Stimulated activated naive CD4-positive, alpha-beta T cell treated with Interleukin-2 at 50 U/mL for 16 hours (primary cell): ENCODE measurements around the gene ABRACL.
"Not testable (repeated sequence)": the region's sequence is repeated elsewhere in the genome, so short reads cannot be mapped to it uniquely, and the experiment has no call there.

Source experiments
- DNase-seq: peaks from one replicate; lab custom pipeline; 2025; lab: John Stamatoyannopoulos, UW

Gene ABRACL

DNA sequence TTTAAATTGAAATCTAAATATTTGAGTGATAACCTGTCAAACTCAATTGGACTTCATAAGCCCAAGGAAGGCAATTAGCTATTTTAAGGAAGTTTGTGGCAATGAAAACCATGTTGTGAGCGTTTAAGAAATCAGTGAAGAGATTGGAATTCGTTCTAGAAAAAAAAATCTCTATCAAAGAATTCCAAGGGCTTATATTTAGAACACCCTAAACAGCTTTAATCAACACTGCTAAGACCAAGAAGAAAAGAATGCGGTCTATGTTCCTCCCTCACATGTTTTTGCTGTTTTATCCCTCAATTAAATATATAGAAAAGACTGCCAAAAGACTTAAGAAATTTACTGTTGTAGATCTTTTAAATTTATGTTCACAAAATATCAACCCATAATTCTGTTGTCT, 16.6 kb upstream of the ABRACL start:
- no peak for DNase-seq

DNA sequence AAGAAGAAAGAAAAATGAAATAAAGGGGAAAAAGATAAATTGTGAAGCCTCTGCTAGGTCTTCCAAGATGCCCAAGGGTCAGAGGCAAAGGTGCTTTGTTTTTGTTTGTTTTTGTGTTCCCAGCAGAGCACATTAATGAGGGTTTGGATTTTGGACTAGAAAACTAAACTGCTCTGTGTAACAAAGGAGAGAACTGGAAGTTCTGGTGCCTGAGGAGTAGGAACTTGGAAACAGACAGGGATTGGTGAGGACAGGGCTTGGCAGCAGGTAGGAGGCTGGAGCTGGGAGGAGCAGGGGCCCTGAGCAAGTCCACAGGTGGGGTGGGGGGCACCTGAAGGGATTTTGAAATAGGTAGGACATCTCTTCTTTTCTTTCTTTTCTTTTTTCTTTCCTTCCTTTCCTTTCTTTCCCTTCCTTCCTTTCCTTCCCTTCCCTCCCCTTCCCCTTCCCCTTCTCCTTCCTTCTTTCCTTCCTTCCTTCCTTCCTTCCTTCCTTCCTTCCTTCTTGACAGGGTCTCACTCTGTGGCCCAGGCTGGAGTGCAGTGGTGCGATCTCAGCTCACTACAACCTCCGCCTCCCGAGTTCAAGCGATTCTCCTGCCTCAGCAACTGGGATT, 15.3 kb upstream of the ABRACL start:
- no peak for DNase-seq

DNA sequence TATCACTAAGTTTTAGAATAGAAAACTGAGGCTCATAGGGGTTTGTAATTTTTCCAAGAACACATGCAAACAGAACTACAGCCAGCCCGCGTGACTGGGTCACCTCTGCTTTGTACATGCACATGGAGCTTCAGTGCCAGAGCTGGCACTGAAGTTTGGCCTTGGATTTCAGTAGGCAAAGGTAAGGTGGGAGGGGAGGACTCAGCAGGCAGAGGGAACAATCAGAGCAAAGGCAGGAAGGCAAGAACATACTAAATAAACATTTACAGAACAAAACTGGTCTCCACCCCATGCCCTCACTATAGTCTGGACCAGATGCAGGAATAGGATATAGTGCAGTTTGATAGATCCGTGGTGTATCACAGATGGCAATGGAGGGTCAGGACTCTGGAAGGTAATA, 13.6 kb upstream of the ABRACL start:
- no peak for DNase-seq

DNA sequence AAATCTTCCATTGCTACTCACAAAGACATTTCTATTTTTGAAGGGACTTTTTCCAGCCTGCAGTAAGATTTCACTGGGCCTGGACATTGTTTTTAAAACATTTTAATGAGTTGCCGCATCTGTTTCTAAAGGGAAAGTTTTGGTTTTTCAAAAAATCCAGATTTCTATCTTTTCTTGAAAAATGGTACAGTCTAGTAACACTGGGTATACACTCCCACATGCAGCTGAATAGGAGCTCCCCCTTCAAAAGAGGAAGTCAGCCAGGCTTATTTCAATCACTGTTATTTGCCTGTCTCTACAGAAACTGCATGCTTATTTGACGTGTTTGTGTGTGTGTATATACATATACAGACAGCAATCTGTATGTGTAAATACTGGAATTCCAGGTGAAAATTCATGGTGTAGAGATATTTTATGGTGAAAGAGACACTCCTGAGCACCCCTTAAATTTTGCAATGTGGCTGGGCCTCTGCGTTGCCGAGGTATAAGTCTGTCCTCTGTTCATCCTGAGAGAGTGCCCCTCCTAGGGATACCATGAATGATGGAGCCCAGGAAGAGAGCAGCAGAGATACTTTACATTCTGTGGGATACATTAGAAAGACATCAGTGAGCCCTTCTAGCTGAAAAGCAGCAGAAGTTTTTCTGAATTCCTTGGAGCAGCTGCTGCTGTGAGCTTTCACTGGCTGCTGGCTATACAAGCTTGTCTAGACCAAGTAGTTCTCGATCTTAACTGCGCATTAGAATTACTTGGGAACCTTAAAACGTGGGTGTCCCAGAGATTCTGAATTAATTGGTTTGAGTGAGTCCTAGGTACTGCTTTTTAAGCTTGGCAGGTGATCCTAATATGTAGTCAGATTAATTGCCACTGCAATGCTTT, 12.0 kb upstream of the ABRACL start:
- no peak for DNase-seq

DNA sequence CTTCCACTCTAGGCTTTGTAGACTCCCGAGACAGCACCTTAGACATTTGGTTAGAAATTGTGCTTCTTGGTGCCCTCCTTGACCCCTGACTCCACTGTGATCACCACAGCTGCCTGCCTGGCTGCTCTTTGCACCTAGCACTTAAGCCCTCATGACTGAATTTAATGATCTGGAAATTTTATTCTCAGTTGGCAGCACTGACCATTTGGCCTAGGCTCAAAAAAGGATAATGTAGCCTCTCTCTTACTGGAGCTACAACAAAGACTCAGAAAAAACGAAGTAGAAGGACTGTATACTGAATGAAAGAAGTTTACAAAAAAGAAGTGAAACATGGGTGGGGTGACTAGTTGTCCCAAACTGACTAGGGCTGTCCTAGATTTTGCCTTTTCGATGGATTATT, 11.3 kb upstream of the ABRACL start:
- DNase-seq, result no peak

DNA sequence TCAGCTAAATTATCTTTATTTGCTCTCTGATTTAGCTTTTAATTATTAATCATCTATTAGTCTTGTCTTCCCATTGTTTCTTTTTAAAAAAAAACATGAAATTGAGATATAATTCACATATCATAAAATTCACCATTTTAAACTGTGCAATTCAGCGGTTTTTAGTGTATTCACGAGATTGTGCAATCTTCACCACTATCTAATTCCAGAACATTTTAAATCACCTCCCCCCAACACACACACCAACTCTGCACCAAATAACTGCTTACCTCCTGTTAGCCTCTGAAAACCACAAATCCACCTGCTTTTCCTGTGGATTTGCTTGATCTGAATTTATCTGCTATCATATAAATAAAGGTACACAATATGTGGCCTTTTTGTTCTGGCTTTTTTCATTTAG, 8.8 kb upstream of the ABRACL start:
- DNase-seq, result no peak

DNA sequence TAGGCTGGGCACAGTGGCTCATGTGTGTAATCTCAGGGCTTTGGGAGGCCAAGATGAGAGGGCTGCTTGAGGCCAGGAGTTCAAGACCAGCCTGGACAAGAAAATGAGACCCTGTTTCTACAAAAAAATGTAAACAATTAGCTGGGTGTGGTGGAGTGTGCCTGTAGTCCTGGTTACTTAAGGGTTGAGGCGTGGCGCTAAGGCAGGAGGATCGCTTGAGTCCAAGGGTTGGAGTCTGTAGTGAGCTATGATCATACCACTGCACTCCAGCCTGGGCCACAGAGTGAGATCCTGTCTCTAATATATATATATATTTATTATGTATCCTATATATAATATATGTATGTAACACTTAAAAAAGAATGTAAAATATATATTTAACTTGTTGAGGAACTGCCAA, 7.9 kb upstream of the ABRACL start:
- no peak for DNase-seq

DNA sequence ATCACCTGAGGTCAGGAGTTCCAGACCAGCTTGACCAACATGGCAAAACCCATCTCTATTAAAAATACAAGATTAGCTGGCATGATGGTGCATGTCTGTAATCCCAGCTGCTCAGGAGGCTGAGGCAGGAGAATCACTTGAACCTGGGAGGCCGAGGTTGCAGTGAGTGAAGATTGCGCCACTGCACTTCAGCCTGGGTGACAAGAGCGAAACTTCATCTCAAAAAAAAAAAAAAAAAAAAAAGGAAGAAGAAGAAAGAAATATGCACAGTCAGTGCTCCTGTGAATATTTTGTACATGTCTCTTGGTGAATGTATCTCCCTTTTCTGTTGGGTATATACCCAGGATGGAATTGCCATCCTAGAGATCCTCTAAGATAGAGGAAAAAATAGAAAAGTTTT, 3.1 kb upstream of the ABRACL start:
- DNase-seq, result not testable (repeated sequence)

DNA sequence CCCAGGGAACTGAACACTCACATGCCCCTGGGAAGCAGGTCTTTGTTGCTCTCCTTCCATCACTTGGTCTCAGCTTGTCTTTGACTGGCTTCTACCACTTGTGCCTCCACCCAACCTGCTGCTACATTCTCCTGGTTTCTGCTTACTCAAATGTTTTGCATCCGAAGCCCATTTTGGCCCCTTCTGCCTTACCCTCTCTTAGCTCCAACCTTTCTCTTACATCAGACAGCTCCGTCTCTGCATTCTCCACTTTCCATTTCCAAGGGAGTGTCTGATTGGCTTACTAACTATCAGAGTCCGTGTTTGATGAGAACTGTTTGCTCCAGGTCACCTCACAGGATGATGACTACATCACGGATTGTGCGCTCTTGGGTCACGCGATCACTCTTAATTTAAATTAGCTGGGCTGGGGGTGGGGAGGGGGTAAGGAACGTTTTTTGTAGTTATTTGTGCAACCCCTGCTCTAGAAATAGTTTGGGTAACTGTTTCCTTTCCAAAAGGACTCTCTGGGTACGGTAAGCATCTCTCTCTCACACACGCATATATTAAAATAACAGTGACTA, 844 bp upstream of the ABRACL start:
- peak; percentile 56 for DNase-seq

DNA sequence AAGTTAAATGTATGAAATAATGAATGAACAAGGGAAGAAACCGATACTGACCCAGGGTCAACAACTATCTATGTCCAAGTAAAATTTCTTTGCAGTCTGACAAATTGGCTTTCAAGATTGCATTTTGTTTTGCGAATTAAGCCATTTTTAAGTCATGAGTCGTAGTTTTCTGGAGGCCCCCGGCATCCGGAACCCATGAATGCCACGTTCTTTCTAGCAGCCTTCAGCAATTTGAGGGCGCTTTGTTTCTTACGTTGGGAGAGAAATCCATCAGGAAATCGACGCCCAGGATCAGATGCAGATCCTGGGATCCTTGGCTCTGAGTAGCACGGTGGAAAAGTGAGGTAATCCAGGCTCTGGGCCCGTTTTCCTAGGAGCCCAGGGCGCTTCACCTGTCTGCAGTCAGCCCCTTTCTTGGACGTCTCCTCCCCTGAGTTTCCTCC, 309 bp upstream of the ABRACL start:
- DNase-seq, result peak; percentile 47

DNA sequence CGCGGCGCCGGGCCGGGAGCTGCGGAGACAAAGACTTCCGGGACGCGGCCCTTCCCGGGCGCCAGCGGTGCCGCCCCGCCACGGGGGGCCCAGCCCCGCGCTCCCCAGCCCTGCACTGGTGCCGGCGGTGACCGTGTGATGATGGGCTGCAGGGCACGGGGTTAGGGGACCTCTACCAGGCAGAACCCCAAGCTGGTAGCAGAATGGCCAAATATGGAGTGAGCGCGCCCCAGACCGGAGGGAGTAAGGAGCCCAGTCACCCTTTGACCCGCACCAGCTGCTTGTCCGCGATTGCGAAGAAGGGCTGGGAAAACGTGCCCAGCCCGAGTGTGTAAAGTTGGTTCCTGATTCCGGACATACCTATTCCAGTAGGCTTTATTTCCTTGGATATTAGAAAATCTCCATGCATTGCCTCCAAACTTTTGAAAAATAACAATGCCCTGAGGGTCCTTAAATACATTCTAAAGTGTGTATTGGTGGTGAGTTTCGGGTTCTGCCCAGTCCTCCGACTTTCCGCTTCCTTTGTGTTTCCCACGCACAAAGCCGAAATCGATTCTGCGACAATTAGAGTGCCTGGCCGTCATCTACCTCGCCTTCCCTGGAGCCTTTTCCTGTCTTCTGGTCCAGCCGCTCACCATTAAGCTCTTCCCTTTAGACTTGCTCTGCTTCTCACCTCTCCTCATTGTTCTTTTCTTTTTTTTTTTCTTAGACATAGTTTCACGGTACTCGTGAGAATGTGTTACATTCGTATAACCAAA, 1.1 kb downstream of the ABRACL start:
- DNase-seq, result peak; percentile 9

DNA sequence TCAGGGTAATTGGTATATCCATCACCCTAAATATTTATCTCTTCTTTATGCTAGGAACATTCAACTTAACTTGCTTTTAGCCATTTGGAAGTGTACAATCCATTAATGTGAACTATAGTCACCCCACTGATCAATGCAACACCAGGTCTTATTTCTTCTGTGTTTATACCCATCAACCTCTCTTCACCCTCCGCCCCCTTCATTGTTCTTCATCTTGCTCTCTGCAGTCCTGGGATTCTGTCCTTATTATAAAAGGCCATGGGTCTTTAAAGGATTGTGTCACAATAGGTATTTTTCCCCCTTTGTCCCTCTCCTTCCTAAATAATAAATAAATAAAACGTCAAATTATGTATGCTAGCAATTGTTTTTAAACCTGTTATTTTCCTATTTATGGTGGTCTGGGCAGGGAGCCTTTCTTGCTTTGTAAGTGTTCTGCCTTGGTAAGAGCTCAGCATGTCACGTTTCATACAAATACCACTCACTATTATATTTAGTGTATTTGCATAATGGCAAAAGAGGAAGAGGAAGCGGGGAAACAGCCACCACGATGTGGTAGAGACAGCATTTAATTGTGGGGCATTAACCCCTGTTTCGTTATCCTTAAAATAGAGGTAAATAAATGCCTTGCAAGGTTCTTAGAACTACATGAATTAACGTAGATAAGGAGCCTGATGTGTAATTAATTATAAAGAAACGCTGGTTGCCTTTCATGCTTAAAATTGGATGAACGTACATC, 1.9 kb downstream of the ABRACL start:
- no peak for DNase-seq

DNA sequence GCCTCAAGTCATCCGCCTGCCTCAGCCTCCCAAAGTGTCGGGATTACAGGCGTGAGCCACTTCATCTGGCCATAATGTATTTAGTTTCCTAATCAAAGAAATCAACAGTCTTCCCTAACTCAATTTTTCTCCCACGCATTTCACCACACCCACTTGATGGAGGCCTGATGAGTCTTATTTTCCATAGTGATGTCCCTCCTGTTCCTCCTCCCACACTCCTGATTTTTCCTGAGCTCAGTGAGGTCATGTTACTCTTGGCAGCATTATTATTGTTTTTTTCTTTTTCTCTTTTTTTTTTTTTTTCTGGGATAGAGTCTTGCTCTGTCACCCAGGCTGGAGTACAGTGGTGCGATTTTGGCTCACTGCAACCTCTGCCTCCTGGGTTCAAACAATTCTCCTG, 8.9 kb downstream of the ABRACL start:
- DNase-seq, result no peak

DNA sequence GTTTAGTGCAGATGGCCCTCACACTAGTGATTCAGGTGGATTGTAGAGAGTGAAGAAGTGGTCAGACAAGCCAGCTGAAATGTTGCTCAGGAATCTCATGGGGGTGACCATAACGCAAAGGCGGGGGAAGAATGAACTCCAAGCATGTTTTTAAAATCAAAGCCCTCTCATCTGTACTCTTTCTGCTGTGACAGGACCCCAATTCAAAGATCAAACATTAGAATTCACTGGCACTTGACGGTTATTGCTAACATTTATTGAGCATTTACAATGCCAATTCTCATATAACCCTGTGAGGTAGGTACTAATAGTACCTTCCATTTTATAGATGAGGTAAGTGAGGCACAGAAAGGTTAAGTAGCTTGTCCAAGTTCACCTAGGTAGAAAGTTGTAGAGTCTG, 15.7 kb downstream of the ABRACL start:
- DNase-seq, result no peak

DNA sequence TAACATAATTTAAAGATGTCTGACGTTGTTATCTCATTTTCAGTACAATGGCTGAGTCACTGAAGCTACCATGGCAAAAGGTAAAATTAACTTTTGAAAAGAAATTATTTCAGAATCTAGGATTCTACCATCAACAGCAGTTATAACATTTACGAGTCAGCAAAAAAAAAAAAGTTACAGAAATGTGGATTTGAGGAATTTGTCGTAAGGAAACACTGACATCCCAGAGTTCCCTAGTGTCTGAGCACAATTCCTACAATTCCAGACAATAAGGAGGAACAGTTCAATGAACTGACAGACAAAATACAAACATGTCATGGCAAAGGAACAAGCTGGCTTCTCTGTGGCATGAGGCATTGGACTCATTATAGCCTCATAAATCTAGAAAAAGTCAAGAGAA, 19.1 kb downstream of the ABRACL start:
- no peak for DNase-seq

DNA sequence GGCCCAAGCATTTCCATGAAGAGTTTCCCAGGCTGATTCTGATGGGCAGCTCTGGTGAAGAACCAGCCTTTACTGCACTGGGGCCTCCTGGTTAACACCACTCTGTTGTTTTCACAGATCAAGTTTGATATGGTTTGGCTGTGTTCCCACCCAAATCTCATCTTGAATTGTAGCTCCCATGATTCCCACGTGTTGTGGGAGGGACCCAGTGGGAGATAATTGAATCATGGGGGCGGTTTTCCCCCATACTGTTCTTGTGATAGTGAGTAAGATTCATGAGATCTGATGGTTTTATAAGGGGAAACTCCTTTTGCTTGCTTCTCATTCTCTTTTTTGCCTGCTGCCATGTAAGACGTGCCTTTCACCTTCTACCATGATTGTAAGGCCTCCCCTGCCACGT, 20.4 kb downstream of the ABRACL start:
- not testable (repeated sequence) for DNase-seq

DNA sequence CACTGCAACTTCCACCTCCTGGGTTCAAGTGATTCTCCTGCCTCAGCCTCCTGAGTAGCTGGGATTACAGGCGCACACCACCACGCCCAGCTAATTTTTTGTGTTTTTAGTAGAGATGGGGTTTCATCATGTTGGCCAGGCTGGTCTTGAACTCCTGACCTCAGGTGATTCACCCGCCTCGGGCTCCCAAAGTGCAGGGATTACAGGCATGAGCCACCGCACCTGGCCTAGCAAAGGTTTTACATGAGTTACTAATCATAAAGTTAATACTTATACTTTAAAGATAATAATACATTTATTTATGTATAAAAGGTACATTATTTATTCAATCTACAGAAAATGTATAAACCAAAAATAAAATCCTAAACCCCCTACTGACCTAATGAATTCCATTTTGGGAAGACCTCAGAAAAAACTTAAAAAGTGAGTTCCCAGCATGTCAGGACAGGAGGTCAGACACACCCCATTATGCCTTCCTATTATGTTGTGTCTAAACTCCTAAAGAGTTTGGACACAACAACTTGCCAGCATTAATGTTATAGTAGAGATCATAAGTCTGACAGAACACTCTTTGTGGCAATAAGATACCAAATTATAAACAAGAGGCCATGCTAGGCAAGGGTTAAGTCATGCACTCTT, 21.7 kb downstream of the ABRACL start:
- DNase-seq, result not testable (repeated sequence)

DNA sequence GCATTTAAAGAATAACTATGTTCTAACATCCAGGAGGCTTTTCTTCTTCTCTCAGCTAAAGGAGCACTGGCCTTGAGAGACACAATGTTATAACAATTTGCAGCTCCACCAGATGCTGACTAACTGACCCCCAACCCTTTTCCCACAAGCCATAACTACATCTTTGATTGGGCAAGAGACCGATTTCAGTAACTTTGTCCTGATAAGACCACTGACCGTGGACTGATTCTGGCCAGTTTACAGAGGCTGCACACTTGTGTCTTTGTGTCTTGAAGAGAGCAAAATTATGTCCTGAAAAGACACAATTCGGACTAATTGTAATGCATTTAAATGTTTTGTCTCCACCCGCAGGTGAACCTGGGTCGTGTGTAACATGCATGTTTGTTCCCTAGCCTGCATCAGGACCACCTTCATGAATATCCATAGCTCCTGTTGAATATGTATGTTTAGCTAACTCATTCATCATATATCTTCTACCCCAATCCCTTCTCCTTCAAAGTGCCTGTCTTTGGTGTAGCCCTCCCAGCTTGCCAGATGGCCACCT, 22.3 kb downstream of the ABRACL start:
- DNase-seq, result no peak

DNA sequence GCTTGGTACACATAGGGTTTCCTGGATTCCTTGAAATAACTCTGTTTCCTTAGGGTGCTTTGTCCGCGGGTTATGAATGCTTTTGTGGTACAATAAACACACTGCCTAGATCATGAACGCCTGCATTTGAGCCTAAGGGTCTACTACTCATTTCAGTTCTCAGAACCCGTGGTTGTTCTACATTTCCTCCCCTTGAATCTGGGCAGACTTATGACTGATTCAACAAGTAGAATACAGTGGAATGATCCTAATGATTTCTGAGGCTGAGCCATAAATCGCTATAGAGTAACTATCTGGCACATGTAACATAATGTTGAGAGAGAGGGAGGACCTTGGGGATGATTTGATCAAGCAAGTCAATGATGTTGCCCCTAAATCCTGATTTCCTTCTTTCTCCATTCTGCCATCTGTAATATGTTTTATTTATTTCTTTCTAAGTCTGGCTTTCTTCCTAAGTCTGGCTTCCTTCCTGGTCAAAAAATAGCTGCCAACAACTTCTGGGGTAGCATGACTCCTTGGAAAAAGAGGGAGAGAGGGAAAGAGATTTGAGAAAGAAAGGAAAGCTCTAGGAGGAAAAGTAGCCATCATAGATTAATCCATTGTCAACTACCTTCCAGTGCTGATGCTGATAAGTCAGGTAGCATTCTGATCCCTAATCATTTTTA, 23.0 kb downstream of the ABRACL start:
- no peak for DNase-seq

DNA sequence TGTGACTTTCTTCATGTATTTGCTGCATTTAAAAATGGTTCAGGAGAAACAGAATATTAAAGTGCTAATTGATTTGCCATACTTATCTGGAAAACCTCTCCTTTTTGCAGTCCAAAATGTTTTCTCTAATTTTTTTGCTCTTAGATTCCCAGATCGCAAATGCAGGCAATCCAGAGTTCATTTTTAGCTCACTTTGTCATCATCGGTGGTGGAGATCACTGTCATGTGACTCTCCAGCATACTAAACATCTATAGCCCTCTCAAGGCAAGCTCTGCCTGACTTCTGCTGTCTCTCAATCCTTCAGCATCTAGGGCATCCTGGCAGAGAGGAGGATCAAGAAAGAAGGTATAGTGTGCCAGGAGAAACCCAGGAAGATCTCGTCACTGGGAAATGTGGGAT, 24.8 kb downstream of the ABRACL start:
- no peak for DNase-seq

DNA sequence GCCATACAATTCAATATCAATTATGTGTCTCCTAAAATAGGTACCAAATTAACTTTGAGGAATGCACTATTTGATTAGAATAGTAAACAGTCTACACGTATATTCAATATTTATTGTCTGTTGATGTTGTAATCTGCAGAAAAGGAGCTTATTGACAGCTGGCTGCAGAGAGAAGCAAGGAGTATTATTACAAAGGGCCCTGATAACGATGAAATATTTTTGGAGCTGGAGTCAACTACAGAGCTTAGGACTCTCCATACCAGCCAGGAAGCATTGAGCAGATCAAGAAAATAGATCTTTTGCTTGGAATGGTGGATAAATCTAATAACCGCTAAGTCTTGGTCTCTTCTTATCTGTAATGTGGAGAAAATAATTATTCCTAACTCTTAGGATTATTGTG, 25.5 kb downstream of the ABRACL start:
- no peak for DNase-seq
